ENCODE results near the gene BMP10. TPM values are rescaled to one million over a fixed set of nuclear protein-coding genes. Genes with fewer than 3 reads are reported as not detected.

Gene BMP10
- total RNA-seq, 6 donors from 2014 or later = not detected

DNA sequence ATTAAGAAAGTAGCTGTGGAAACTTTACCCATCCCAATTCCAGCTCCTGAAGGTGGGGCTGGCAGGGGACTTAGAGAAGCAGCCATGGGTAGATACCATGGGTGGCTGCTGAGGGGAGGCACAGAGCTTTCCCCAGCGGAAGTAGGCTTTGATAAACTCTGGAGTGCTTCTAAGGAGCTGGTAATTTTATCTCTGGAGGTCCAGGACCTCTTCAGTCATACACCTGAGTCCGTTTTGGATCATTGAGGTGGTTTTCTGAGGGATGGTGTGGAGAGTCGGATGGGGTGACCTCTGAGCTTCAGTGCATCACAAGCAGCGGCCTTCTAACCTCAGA is 36.7 kb upstream of the BMP10 start:
- peak overlapping the region in 2 of 4 donors; percentile 38 to 73 for H3K27ac ChIP-seq
- TF ChIP-seq POLR2A (IDR thresholded peaks at IDR 0.05) (no peak), POLR2AphosphoS5 (IDR thresholded peaks at IDR 0.05) (no peak), EP300 (IDR thresholded peaks at IDR 0.05) (no peak)
- TF ChIP-seq, protein P1, sequence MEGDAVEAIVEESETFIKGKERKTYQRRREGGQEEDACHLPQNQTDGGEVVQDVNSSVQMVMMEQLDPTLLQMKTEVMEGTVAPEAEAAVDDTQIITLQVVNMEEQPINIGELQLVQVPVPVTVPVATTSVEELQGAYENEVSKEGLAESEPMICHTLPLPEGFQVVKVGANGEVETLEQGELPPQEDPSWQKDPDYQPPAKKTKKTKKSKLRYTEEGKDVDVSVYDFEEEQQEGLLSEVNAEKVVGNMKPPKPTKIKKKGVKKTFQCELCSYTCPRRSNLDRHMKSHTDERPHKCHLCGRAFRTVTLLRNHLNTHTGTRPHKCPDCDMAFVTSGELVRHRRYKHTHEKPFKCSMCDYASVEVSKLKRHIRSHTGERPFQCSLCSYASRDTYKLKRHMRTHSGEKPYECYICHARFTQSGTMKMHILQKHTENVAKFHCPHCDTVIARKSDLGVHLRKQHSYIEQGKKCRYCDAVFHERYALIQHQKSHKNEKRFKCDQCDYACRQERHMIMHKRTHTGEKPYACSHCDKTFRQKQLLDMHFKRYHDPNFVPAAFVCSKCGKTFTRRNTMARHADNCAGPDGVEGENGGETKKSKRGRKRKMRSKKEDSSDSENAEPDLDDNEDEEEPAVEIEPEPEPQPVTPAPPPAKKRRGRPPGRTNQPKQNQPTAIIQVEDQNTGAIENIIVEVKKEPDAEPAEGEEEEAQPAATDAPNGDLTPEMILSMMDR (IDR thresholded peaks at IDR 0.05) = no peak
- peaks cover 9 to 22% (median 12%) of the 10 kb centered on the region in 4 donors for H3K4me1 ChIP-seq

DNA sequence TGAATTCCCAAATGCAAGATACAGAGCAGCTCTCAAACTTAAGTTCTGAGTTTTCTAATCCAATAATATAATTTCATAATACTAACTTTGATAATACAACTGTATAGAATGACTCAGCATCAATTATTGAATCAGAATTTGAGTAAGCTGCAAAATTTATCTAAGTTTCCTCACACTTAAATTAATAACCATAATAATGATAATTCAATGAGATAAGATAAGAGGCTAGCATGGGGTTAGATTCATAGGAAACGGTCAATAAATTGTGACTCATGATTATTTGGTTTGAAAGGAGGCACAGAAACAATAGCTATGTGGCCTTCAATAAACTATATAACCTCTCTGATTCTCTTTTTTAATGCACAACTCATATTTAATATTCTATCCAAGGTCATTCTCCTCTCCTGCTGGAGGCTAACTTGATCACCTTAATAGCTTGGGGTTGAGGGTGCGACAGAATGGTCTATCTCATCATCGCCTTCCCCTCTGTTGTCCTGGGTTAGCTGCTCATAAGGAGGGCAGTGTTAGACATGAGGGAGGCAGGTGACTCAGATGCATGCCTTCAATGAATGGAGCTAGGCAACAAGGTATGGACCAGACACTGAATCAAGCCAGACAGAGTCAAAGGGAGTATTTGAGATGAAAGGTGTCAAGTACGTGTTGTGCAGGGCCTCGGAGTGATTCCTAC is 36.2 kb upstream of the BMP10 start:
- peak overlapping the region in 1 of 4 donors; percentile 73 for H3K27ac ChIP-seq
- WGBS, 2 donors = 91 to 94% methylated on average over 5 of the region's 5 CpGs
- H3K36me3 ChIP-seq = no peaks in the 10 kb centered on the region
- H3K4me3 ChIP-seq = no peak overlapping the region
- no peak for ATAC-seq (ENCODE audit: low FRiP score in 2 of 2)
- H3K27me3 ChIP-seq = no peaks in the 10 kb centered on the region
- no peak for DNase-seq
- H3K9me3 ChIP-seq = no peaks in the 10 kb centered on the region
- peaks cover 9 to 22% (median 12%) of the 10 kb centered on the region in 4 donors for H3K4me1 ChIP-seq
- no peak for TF ChIP-seq POLR2AphosphoS5 (IDR thresholded peaks at IDR 0.05)
- no peak for TF ChIP-seq POLR2A (IDR thresholded peaks at IDR 0.05)

More for the DNA sequence above, 36.7 kb upstream of the BMP10 start:
- Histone ChIP-seq H3K27me3 (no peaks in the 10 kb centered on the region), H3K4me3 (no peak overlapping the region), H3K9me3 (no peaks in the 10 kb centered on the region), H3K36me3 (no peaks in the 10 kb centered on the region)
- DNase-seq (no peak), ATAC-seq (ENCODE audit: low FRiP score in 2 of 2) (peak in 1 of 2 donors; percentile 44)
- WGBS, 2 donors = 81 to 88% methylated on average over 4 of the region's 4 CpGs

DNA sequence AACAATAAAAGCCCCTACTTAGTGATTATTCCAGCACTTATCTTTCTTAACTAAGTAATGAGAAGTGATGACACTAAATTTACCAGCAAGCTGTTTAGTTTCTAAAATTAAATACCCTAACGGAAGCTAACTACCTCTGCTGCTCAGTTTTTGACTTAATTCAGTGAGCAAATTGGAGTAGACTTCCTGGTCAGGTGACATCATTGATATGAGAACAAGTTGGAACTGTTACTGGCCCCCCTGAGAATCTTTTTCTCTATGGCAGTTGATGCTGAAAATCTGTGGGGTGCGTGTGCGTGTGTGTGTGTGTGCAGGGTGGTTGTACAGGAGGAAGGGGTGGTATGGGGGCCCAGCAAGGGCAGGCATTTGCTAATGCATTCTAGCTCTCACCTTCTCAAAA is 35.5 kb upstream of the BMP10 start:
- DNase-seq = no peak
- no peak for ATAC-seq (ENCODE audit: low FRiP score in 2 of 2)
- no peak for TF ChIP-seq EP300 (IDR thresholded peaks at IDR 0.05)
- TF ChIP-seq POLR2A (IDR thresholded peaks at IDR 0.05) = no peak
- no peak for TF ChIP-seq POLR2AphosphoS5 (IDR thresholded peaks at IDR 0.05)
- TF ChIP-seq, protein P1 (IDR thresholded peaks at IDR 0.05) = no peak
- Histone ChIP-seq H3K4me1 (peaks cover 9 to 22% (median 12%) of the 10 kb centered on the region in 4 donors), H3K36me3 (no peaks in the 10 kb centered on the region), H3K27me3 (no peaks in the 10 kb centered on the region), H3K4me3 (no peak overlapping the region), H3K9me3 (peaks cover 0 to 3% (median 0%) of the 10 kb centered on the region in 4 donors), H3K27ac (no peak overlapping the region)
- WGBS, 2 donors = 86 to 90% methylated on average over 3 of the region's 3 CpGs

DNA sequence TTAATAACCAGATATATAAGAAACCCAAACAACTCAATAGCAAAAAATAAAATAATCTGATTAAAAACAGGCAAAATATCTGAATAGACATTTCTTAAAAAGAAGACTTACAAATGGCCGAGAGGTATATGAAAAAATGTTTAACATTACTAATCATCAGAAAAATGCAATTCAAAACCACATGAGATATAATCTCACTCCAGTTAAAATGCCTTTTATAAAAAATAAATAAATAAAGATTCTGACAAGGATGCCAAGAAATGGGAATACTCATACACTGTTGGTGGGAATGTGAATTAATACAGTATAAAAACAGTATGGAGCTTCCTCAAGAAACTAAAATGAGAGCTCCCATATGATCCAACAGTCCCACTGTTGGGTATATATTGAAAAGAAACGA is 33.9 kb upstream of the BMP10 start:
- H3K36me3 ChIP-seq = no peaks in the 10 kb centered on the region
- H3K27me3 ChIP-seq = no peaks in the 10 kb centered on the region
- TF ChIP-seq EP300 (IDR thresholded peaks at IDR 0.05) (no peak), POLR2AphosphoS5 (IDR thresholded peaks at IDR 0.05) (no peak), POLR2A (IDR thresholded peaks at IDR 0.05) (no peak)
- TF ChIP-seq, protein P1 (IDR thresholded peaks at IDR 0.05) = no peak
- DNase-seq = no peak
- WGBS, 2 donors = 88 to 94% methylated on average over 2 of the region's 2 CpGs
- peaks cover 0 to 5% (median 2%) of the 10 kb centered on the region in 4 donors for H3K9me3 ChIP-seq
- ATAC-seq (ENCODE audit: low FRiP score in 2 of 2) = no peak
- H3K4me3 ChIP-seq = no peak overlapping the region
- H3K27ac ChIP-seq = no peak overlapping the region
- peaks cover 9 to 22% (median 12%) of the 10 kb centered on the region in 4 donors for H3K4me1 ChIP-seq

GRCh38 chr2:68901561-68901960 is 30.4 kb upstream of the BMP10 start:
- Histone ChIP-seq H3K36me3 (no peaks in the 10 kb centered on the region), H3K9me3 (peaks cover 0 to 5% (median 2%) of the 10 kb centered on the region in 4 donors), H3K27ac (no peak overlapping the region), H3K4me1 (no peaks in the 10 kb centered on the region), H3K4me3 (no peak overlapping the region), H3K27me3 (no peaks in the 10 kb centered on the region)
- DNase-seq = no peak
- no peak for ATAC-seq (ENCODE audit: low FRiP score in 2 of 2)
- WGBS, 2 donors = 91 to 100% methylated on average over 1 of the region's 1 CpG
- no peak for TF ChIP-seq POLR2A (IDR thresholded peaks at IDR 0.05)
- no peak for TF ChIP-seq POLR2AphosphoS5 (IDR thresholded peaks at IDR 0.05)
- no peak for TF ChIP-seq EP300 (IDR thresholded peaks at IDR 0.05)
- TF ChIP-seq, protein P1 (IDR thresholded peaks at IDR 0.05) = no peak
